ENCODE data around the gene HMGCL.
"Not testable (repeated sequence)": the region's sequence is repeated elsewhere in the genome, so short reads cannot be mapped to it uniquely, and the experiment has no call there.

The HMGCL gene

DNA sequence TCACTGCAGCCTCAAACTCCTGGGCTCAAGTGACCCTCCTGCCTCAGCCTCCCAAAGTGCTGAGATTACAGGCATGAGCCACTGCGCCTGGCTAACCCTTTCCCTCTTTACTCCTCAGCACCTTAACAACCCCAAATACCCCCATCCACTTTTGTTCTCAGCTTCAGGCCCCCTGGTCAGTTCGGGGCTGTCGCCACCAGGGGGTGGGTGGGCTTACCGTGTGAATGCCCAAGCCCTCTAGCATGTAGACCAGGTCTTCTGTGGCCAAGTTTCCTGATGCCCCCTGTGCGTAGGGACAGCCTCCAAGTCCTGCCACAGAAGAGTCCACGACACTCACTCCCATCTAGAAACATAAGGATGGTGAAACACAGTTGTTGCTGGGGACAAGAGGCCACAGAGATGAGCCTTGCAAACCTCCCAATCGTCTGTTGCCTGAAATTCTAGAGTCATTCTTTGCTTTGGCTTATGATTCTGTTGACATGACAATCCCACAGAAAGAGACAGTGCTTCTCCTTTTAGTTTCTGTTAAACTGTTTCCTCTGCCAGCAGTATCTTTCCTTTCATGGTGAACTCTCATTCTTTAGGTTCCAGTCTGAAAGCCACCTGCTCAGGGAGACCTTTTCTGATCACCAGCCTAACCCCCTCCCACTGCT, 20.9 kb downstream of the HMGCL start:
- no peak for DNase-seq (ENCODE audit: low read depth)
- TF ChIP-seq, protein P1, sequence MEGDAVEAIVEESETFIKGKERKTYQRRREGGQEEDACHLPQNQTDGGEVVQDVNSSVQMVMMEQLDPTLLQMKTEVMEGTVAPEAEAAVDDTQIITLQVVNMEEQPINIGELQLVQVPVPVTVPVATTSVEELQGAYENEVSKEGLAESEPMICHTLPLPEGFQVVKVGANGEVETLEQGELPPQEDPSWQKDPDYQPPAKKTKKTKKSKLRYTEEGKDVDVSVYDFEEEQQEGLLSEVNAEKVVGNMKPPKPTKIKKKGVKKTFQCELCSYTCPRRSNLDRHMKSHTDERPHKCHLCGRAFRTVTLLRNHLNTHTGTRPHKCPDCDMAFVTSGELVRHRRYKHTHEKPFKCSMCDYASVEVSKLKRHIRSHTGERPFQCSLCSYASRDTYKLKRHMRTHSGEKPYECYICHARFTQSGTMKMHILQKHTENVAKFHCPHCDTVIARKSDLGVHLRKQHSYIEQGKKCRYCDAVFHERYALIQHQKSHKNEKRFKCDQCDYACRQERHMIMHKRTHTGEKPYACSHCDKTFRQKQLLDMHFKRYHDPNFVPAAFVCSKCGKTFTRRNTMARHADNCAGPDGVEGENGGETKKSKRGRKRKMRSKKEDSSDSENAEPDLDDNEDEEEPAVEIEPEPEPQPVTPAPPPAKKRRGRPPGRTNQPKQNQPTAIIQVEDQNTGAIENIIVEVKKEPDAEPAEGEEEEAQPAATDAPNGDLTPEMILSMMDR (conservative IDR thresholded peaks at IDR 0.05; ENCODE audit: control insufficient read depth, insufficient read depth, low read depth, low read length): peak; percentile 16

DNA sequence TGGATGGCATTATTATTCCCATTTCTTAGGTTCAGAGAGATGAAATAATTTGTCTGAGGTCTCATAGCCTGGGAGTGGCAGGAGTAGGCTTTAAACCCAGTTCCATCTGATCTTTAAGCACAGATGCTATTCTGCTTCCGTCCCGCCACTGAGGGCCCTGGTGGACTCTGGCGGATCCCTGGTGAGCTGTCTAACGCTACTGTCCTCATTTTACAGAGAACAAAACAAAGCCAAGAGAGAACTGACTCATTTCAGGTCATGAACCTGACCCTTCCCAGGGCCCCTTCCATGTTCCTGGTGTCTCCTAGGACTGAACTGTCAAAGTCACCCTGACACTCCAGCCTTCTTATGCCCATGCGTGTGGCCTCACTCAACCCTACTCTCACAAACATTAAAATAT, 21.6 kb downstream of the HMGCL start:
- TF ChIP-seq, protein P1 (conservative IDR thresholded peaks at IDR 0.05; ENCODE audit: control insufficient read depth, insufficient read depth, low read depth, low read length): no peak
- no peak overlapping the region for H3K4me3 ChIP-seq (ENCODE audit: control insufficient read depth, low read depth, low read length)

More for the DNA sequence above, 20.9 kb downstream of the HMGCL start:
- H3K4me3 ChIP-seq (ENCODE audit: control insufficient read depth, low read depth, low read length): no peak overlapping the region

DNA sequence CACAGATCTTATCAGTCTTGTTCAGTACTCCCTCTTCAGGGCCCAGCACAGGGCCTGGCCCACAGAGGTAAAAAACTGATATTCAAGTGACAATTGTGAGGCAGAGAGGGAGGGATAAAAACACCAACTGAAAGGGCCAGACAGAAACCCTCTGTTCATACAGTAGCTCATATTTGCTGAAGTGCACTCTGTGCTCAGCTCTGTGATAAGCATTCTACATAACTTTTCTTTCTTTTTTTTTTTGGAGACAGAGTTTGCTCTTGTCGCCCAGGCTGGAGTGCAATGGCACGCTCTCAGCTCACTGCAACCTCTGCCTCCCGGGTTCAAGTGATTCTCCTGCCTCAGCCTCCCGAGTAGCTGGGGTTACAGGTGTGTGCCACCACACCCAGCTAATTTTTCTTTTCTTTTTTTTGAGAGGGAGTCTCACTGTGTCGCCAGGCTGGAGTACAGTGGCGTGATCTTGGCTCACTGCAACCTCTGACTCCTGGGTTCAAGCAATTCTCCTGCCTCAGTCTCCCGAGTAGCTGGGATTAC, 22.4 kb downstream of the HMGCL start:
- not testable (repeated sequence) for DNase-seq (ENCODE audit: low read depth); H3K4me3 ChIP-seq (ENCODE audit: control insufficient read depth, low read depth, low read length)

More for the DNA sequence above, 21.6 kb downstream of the HMGCL start:
- no peak for DNase-seq (ENCODE audit: low read depth)

DNA sequence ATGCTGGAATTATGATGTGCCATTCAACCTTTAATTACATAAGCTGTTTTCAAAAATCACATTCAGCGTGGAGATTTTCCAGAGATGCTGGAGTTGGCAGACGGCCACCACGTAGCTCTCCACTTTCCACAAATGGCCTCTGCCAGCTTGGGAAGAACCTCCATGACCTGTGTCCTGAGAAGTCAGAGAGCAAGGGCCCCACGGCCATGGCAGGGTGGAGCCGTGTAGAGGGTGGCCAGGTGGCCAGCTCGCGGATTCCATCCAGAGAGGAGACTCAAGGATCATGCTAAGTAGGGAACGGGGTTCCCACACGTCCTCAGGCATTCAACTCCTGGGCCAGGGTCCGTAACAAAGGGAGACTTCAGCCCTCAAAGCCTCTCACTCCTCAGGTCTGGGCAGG, 23.4 kb downstream of the HMGCL start:
- TF ChIP-seq, protein P1 (conservative IDR thresholded peaks at IDR 0.05; ENCODE audit: control insufficient read depth, insufficient read depth, low read depth, low read length): no peak
- no peak for DNase-seq (ENCODE audit: low read depth)
- no peak overlapping the region for H3K4me3 ChIP-seq (ENCODE audit: control insufficient read depth, low read depth, low read length)

DNA sequence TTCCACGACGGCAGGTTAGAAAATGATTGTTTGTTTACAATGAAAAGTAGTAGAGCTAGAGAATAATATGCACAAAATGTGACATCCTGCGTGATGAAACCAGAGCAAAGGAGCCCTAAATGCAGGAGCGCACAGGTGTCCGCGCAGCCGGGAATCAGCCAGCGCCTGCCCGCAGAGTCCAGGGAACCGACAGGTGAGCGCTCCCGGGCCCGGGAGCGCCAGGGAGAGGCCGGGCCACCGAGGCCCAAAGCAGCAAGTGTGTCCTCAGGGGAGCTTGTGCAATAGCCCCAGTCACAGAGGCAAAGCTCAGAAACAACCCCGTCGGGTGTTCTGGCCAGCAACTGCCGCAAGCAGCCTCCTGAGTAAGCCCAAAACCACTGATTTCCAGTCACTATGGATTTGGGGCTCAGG, 23.9 kb downstream of the HMGCL start:
- TF ChIP-seq, protein P1 (conservative IDR thresholded peaks at IDR 0.05; ENCODE audit: control insufficient read depth, insufficient read depth, low read depth, low read length): no peak
- peak overlapping the region; percentile 78 for H3K4me3 ChIP-seq (ENCODE audit: control insufficient read depth, low read depth, low read length)
- DNase-seq (ENCODE audit: low read depth): no peak

DNA sequence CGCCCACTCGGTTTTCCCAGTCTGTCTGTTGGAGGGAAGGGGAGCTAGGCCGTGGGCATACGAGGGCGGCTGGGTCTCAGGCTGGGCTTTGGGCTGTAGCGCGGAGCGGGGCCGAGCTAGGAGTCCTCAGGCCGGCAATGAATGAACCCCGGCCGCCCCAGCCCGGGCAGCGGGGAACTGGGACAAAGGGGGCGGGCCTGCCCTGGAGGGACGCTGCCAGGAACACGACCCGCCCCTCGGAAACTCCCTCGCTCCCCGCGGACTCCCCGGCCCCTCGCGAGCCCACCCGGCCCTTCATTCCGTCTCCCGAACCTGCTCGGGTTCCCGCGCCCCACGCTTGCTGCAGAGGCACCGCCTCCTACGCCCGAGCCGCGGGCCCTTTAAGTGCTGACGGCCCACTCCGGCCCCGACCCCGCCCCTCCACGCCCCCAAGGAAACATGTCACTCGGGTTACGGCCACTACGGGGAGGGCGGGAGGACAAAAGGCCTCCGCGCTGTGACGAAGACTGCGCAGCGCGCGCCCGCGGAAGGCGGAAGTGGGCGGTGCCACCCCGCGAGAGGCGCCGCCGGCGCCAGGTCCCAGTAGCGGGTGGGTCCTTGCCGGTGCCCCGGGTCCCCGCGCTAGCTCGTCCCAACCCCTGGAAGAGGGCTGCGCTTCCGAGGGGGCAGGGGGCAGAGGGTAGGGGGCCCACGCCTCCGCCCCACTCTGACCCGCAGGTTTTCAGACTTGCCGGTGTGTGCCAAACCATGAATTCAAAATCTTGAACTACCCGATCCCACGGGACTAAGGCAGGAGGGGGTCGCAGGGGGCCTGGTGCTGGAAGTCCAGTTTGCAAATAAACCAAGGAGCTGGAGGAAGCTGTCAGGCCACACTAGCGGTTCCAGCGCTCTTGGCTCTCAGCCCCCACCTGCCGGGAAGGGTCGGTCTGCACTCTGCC, 24.6 kb downstream of the HMGCL start, which contains the start of gene GALE:
Gene GALE (minus strand): TSS at position 355 of the 938 bp plus-strand sequence. CDS start 1,747 bp downstream, outside the sequence.
- H3K4me3 ChIP-seq (ENCODE audit: control insufficient read depth, low read depth, low read length): peak within 1 kb of the TSS; percentile 78
- DNase-seq (ENCODE audit: low read depth): peak; percentile 90
- TF ChIP-seq, protein P1 (conservative IDR thresholded peaks at IDR 0.05; ENCODE audit: control insufficient read depth, insufficient read depth, low read depth, low read length): no peak
